Measurements from ENCODE around the gene DYNLRB2. TPM values are rescaled to one million over a fixed set of nuclear protein-coding genes. Genes with fewer than 3 reads are reported as not detected.

DYNLRB2 gene
- total and polyA plus RNA-seq, 4 donors = 3.8 to 14.4 (median 9.7) TPM

GRCh38 chr16:80587071-80587470 lies 46.3 kb downstream of the DYNLRB2 start:
- DNase-seq (ENCODE audit: low read depth in 4 of 6, low spot score in 6 of 6) = no peak
- H3K27ac ChIP-seq (ENCODE audit: low read depth, low read length) = no peak overlapping the region
- H3K4me3 ChIP-seq (ENCODE audit: low read depth, low read length) = no peak overlapping the region
- WGBS (ENCODE audit: insufficient coverage) = 92% methylated on average over 3 of the region's 4 CpGs
- no peaks in the 10 kb centered on the region for H3K4me1 ChIP-seq (ENCODE audit: control insufficient read depth, insufficient read depth, low read length)
- no peaks in the 10 kb centered on the region for H3K9me3 ChIP-seq (ENCODE audit: control insufficient read depth, insufficient read depth, low read length)
- H3K36me3 ChIP-seq (ENCODE audit: control insufficient read depth, insufficient read depth, low read length) = no peaks in the 10 kb centered on the region
- no peaks in the 10 kb centered on the region for H3K27me3 ChIP-seq (ENCODE audit: control insufficient read depth, insufficient read depth, low read length)

- H3K9me3 ChIP-seq (ENCODE audit: control insufficient read depth, insufficient read depth, low read length) = no peaks in the 10 kb centered on the region
- no peaks in the 10 kb centered on the region for H3K27me3 ChIP-seq (ENCODE audit: control insufficient read depth, insufficient read depth, low read length)
- no peak for DNase-seq (ENCODE audit: low read depth in 4 of 6, low spot score in 6 of 6)
- H3K4me3 ChIP-seq (ENCODE audit: low read depth, low read length) = no peak overlapping the region
- H3K27ac ChIP-seq (ENCODE audit: low read depth, low read length) = no peak overlapping the region
- H3K36me3 ChIP-seq (ENCODE audit: control insufficient read depth, insufficient read depth, low read length) = no peaks in the 10 kb centered on the region
- 97% methylated on average over 3 of the region's 7 CpGs for WGBS (ENCODE audit: insufficient coverage)
- no peaks in the 10 kb centered on the region for H3K4me1 ChIP-seq (ENCODE audit: control insufficient read depth, insufficient read depth, low read length)
Observed at GRCh38 chr16:80591071-80591915, 50.5 kb downstream of the DYNLRB2 start.

- no peaks in the 10 kb centered on the region for H3K36me3 ChIP-seq (ENCODE audit: control insufficient read depth, insufficient read depth, low read length)
- no peak overlapping the region for H3K4me3 ChIP-seq (ENCODE audit: low read depth, low read length)
- H3K27ac ChIP-seq (ENCODE audit: low read depth, low read length) = no peak overlapping the region
- WGBS (ENCODE audit: insufficient coverage) = 71% methylated on average over 2 of the region's 2 CpGs
- H3K27me3 ChIP-seq (ENCODE audit: control insufficient read depth, insufficient read depth, low read length) = no peaks in the 10 kb centered on the region
- H3K4me1 ChIP-seq (ENCODE audit: control insufficient read depth, insufficient read depth, low read length) = no peaks in the 10 kb centered on the region
- no peak for DNase-seq (ENCODE audit: low read depth in 4 of 6, low spot score in 6 of 6)
- no peaks in the 10 kb centered on the region for H3K9me3 ChIP-seq (ENCODE audit: control insufficient read depth, insufficient read depth, low read length)
Observed at GRCh38 chr16:80592273-80592672, 51.5 kb downstream of the DYNLRB2 start.

GRCh38 chr16:80594756-80595155 lies 54.0 kb downstream of the DYNLRB2 start:
- H3K36me3 ChIP-seq (ENCODE audit: control insufficient read depth, insufficient read depth, low read length) = no peaks in the 10 kb centered on the region
- no peaks in the 10 kb centered on the region for H3K27me3 ChIP-seq (ENCODE audit: control insufficient read depth, insufficient read depth, low read length)
- H3K9me3 ChIP-seq (ENCODE audit: control insufficient read depth, insufficient read depth, low read length) = no peaks in the 10 kb centered on the region
- no peak overlapping the region for H3K27ac ChIP-seq (ENCODE audit: low read depth, low read length)
- DNase-seq (ENCODE audit: low read depth in 4 of 6, low spot score in 6 of 6) = no peak
- H3K4me1 ChIP-seq (ENCODE audit: control insufficient read depth, insufficient read depth, low read length) = no peaks in the 10 kb centered on the region
- H3K4me3 ChIP-seq (ENCODE audit: low read depth, low read length) = no peak overlapping the region

GRCh38 chr16:80596507-80597207 lies 55.9 kb downstream of the DYNLRB2 start:
- DNase-seq (ENCODE audit: low read depth in 4 of 6, low spot score in 6 of 6) = no peak
- 90% methylated on average over 7 of the region's 7 CpGs for WGBS (ENCODE audit: insufficient coverage)

GRCh38 chr16:80599466-80599865 lies 58.7 kb downstream of the DYNLRB2 start:
- Histone ChIP-seq H3K4me1 (ENCODE audit: control insufficient read depth, insufficient read depth, low read length) (no peaks in the 10 kb centered on the region), H3K9me3 (ENCODE audit: control insufficient read depth, insufficient read depth, low read length) (no peaks in the 10 kb centered on the region), H3K4me3 (ENCODE audit: low read depth, low read length) (no peak overlapping the region), H3K36me3 (ENCODE audit: control insufficient read depth, insufficient read depth, low read length) (peaks cover 8% of the 10 kb centered on the region), H3K27me3 (ENCODE audit: control insufficient read depth, insufficient read depth, low read length) (no peaks in the 10 kb centered on the region), H3K27ac (ENCODE audit: low read depth, low read length) (no peak overlapping the region)
- 93% methylated on average over 3 of the region's 3 CpGs for WGBS (ENCODE audit: insufficient coverage)
- no peak for DNase-seq (ENCODE audit: low read depth in 4 of 6, low spot score in 6 of 6)

More at GRCh38 chr16:80596507-80597207, 55.9 kb downstream of the DYNLRB2 start:
- no peaks in the 10 kb centered on the region for H3K4me1 ChIP-seq (ENCODE audit: control insufficient read depth, insufficient read depth, low read length)
- no peaks in the 10 kb centered on the region for H3K27me3 ChIP-seq (ENCODE audit: control insufficient read depth, insufficient read depth, low read length)
- no peaks in the 10 kb centered on the region for H3K9me3 ChIP-seq (ENCODE audit: control insufficient read depth, insufficient read depth, low read length)
- no peak overlapping the region for H3K4me3 ChIP-seq (ENCODE audit: low read depth, low read length)
- no peak overlapping the region for H3K27ac ChIP-seq (ENCODE audit: low read depth, low read length)
- no peaks in the 10 kb centered on the region for H3K36me3 ChIP-seq (ENCODE audit: control insufficient read depth, insufficient read depth, low read length)
